CD14-positive monocyte (primary cell): ENCODE results near the gene CAST. TPM values are rescaled to one million over a fixed set of nuclear protein-coding genes. Genes with fewer than 3 reads are reported as not detected.

Experiments
- DNase-seq, 3 donors: peaks; one replicate each; pipeline ENCODE4 v3.0.0-alpha.2; 2011 to 2022
- H2AFZ ChIP-seq: 2 replicates; pipeline ENCODE4 v1.6.0; 2012; ENCODE audit warnings: mild to moderate bottlenecking, low read depth, low read length, inconsistent platforms; ENCODE audit not compliant: insufficient read depth, poor library complexity, severe bottlenecking
- H3K27ac ChIP-seq, 2 donors: 1 replicate in 1 of 2; 2 replicates in 1 of 2; pipeline ENCODE4 v1.5.1; 2012 to 2013; ENCODE audit warnings: low read length in 2 of 2, control low read depth in 1 of 2, inconsistent platforms in 1 of 2, low read depth in 1 of 2, mild to moderate bottlenecking in 1 of 2
- H3K27me3 ChIP-seq, 2 donors: one replicate each; pipeline versions ENCODE4 v1.6.0 to v1.6.1; 2011 to 2013; ENCODE audit warnings: low read length in 2 of 2; ENCODE audit not compliant: control insufficient read depth in 2 of 2, insufficient read depth in 2 of 2
- H3K36me3 ChIP-seq, 2 donors: replicated peaks in 1 of 2; 1 replicate in 1 of 2; 2 replicates in 1 of 2; pipeline versions ENCODE4 v1.5.1 to v1.6.1; 2012 to 2013; ENCODE audit warnings: low read length in 2 of 2, control low read depth in 1 of 2, inconsistent platforms in 1 of 2, mild to moderate bottlenecking in 1 of 2; ENCODE audit not compliant: insufficient read depth in 2 of 2, control insufficient read depth in 1 of 2
- H3K4me1 ChIP-seq, 2 donors: 1 replicate in 1 of 2; 2 replicates in 1 of 2; pipeline versions ENCODE4 v1.5.1 to v1.6.1; 2012 to 2013; ENCODE audit warnings: low read length in 2 of 2, control low read depth in 1 of 2, inconsistent platforms in 1 of 2, mild to moderate bottlenecking in 1 of 2, moderate library complexity in 1 of 2; ENCODE audit not compliant: insufficient read depth in 2 of 2, control insufficient read depth in 1 of 2
- H3K4me2 ChIP-seq: replicated peaks from 2 replicates; pipeline ENCODE3; 2012; ENCODE audit warnings: low read length, moderate library complexity, mild to moderate bottlenecking; ENCODE audit not compliant: poor library complexity, severe bottlenecking; ENCODE audit errors: extremely low read depth
- H3K4me3 ChIP-seq, 3 experiments: fragments of 200-600 bp in 1 of 3; sonication (generic) in 1 of 3; replicated peaks in 1 of 3; 1 replicate in 2 of 3; 2 replicates in 1 of 3; pipeline ENCODE4 v1.5.1; 2011 to 2013; ENCODE audit warnings: low read length in 3 of 3, mild to moderate bottlenecking in 3 of 3, control low read depth in 2 of 3, low read depth in 2 of 3, inconsistent platforms in 1 of 3, moderate library complexity in 1 of 3
- H3K79me2 ChIP-seq: 2 replicates; pipeline ENCODE4 v1.6.0; 2012; ENCODE audit warnings: mild to moderate bottlenecking, control low read depth, inconsistent platforms, low read length, moderate library complexity; ENCODE audit not compliant: insufficient read depth
- H3K9ac ChIP-seq: 2 replicates; pipeline ENCODE4 v1.6.0; 2017; ENCODE audit warnings: low read length, mild to moderate bottlenecking; ENCODE audit not compliant: insufficient read depth, poor library complexity, severe bottlenecking
- H3K9me3 ChIP-seq, 2 donors: replicated peaks in 1 of 2; 1 replicate in 1 of 2; 2 replicates in 1 of 2; pipeline versions ENCODE4 v1.5.1 to v1.6.1; 2012 to 2013; ENCODE audit warnings: low read length in 2 of 2, control low read depth in 1 of 2; ENCODE audit not compliant: control insufficient read depth in 1 of 2, insufficient read depth in 1 of 2
- H4K20me1 ChIP-seq: 2 replicates; pipeline ENCODE4 v1.6.0; 2012; ENCODE audit warnings: mild to moderate bottlenecking, low read length, control low read depth, moderate library complexity; ENCODE audit not compliant: insufficient read depth
- H3K27ac Mint-ChIP-seq, 7 donors: one replicate each; pipeline ENCODE4 v1.8.0; 2020; ENCODE audit warnings: mild to moderate bottlenecking in 7 of 7, mixed read lengths in 7 of 7, moderate library complexity in 6 of 7, inconsistent platforms in 2 of 7
- H3K27me3 Mint-ChIP-seq, 3 donors: one replicate each; pipeline ENCODE4 v1.8.0; 2021 to 2022; ENCODE audit warnings: low read depth in 3 of 3, mild to moderate bottlenecking in 3 of 3, mixed read lengths in 3 of 3, moderate library complexity in 3 of 3, inconsistent platforms in 1 of 3
- H3K36me3 Mint-ChIP-seq, 2 donors: one replicate each; pipeline ENCODE4 v1.8.0; 2020; ENCODE audit warnings: mixed read lengths in 2 of 2, inconsistent platforms in 1 of 2, mild to moderate bottlenecking in 1 of 2
- H3K4me1 Mint-ChIP-seq: one replicate; pipeline ENCODE4 v1.8.0; 2020; ENCODE audit warnings: mild to moderate bottlenecking, mixed read lengths
- H3K4me3 Mint-ChIP-seq, 2 donors: one replicate each; pipeline ENCODE4 v1.8.0; 2020; ENCODE audit warnings: mild to moderate bottlenecking in 2 of 2, mixed read lengths in 2 of 2, moderate library complexity in 1 of 2
- H3K9me3 Mint-ChIP-seq, 7 donors: one replicate each; pipeline ENCODE4 v1.8.0; 2020 to 2022; ENCODE audit warnings: mixed read lengths in 7 of 7, mild to moderate bottlenecking in 6 of 7, moderate library complexity in 6 of 7, inconsistent platforms in 2 of 7
- CTCF ChIP-seq: fragments of 200-600 bp; IDR thresholded peaks from one replicate; pipeline ENCODE4 v1.8.0; 2022; ENCODE audit warnings: antibody characterized with exemption, mild to moderate bottlenecking
- WGBS: methylation state at CpG from one replicate; pipeline ENCODE4 v1.1.5; 2013; ENCODE audit warnings: missing lambda C conversion rate; ENCODE audit not compliant: insufficient coverage; 5-methylcytosine and 5-hydroxymethylcytosine counted together
- intact Hi-C, 2 donors: fragments of 100-400 bp; cut with micrococcal nuclease; formaldehyde crosslinking; loops; one replicate each; pipeline versions ENCODE4 v1.15.0 to v1.15.1; 2023
- polyA plus RNA-seq, 3 donors: library from polyadenylated mRNA; depleted of rRNA in 1 of 3; unstranded in 2 of 3; stranded (reverse) in 1 of 3; fragments of 300-500 nt in 2 of 3; fragments of >200 nt in 1 of 3; fragmentation: Illumina TruSeq in 2 of 3; gene quantifications; 1 replicate in 2 of 3; 2 replicates in 1 of 3; pipeline ENCODE4 v1.2.3, GENCODE V29; 2012 to 2021

Gene CAST
- polyA plus RNA-seq, 3 donors: 49.6 to 125 (median 76.8) TPM

GRCh38 chr5:96614110-96614691 lies 48.0 kb upstream of the CAST start:
- Histone ChIP-seq H3K36me3 (no peaks in the 10 kb centered on the region), H3K9ac (no peak overlapping the region), H3K27me3 (peaks cover 5 to 7% of the 10 kb centered on the region in 2 donors), H3K79me2 (no peaks in the 10 kb centered on the region), H3K27ac (peak overlapping the region; percentile 29 to 75), H3K4me3 (peak overlapping the region in 1 of 3 experiments; percentile 33), H4K20me1 (no peaks in the 10 kb centered on the region), H2AFZ (no peak overlapping the region), H3K9me3 (peaks cover 0 to 8% of the 10 kb centered on the region in 2 donors), H3K4me1 (peaks cover 19 to 21% of the 10 kb centered on the region in 2 donors), H3K4me2 (peak overlapping the region; percentile 55)
- Mint-ChIP-seq H3K4me3 (peak overlapping the region in 1 of 2 donors; percentile 23), H3K9me3 (peaks cover 2 to 9% (median 4%) of the 10 kb centered on the region in 7 donors), H3K36me3 (no peaks in the 10 kb centered on the region), H3K27ac (peak overlapping the region; percentile 74 to 94 (median 89)), H3K27me3 (peaks cover 4 to 5% (median 5%) of the 10 kb centered on the region in 3 donors), H3K4me1 (peaks cover 31% of the 10 kb centered on the region)
- peak; percentile 62 to 81 (median 80) for DNase-seq
- peak; percentile 75 for TF ChIP-seq CTCF
- WGBS: no CpG with 5 or more reads among the region's 6 CpGs
- intact Hi-C loops: loop anchor here (5.0 to 10.0 kb wide), 3 partner anchors 48 to 68 kb away; partner anchors contain the start of gene CAST (in 2 of the 2)

- Mint-ChIP-seq H3K27me3 (peaks cover 3 to 5% (median 3%) of the 10 kb centered on the region in 3 donors), H3K4me3 (no peak overlapping the region), H3K27ac (peak overlapping the region in 5 of 7 donors; percentile 39 to 78 (median 44)), H3K36me3 (no peaks in the 10 kb centered on the region), H3K4me1 (peaks cover 31% of the 10 kb centered on the region), H3K9me3 (peaks cover 4 to 14% (median 9%) of the 10 kb centered on the region in 7 donors)
- TF ChIP-seq CTCF: no peak
- Histone ChIP-seq H3K27ac (no peak overlapping the region), H4K20me1 (no peaks in the 10 kb centered on the region), H3K4me1 (peaks cover 19 to 21% of the 10 kb centered on the region in 2 donors), H3K27me3 (peaks cover 5 to 7% of the 10 kb centered on the region in 2 donors), H3K79me2 (no peaks in the 10 kb centered on the region), H3K9ac (no peak overlapping the region), H3K36me3 (no peaks in the 10 kb centered on the region), H3K4me2 (no peak overlapping the region), H2AFZ (no peak overlapping the region), H3K4me3 (no peak overlapping the region), H3K9me3 (peaks cover 4 to 13% of the 10 kb centered on the region in 2 donors)
- intact Hi-C loops: loop anchor here in 1 of 2 donors (10.0 kb wide), 1 partner anchor 50 kb away; the partner anchor contains the start of gene CAST
- 78% methylated on average over 3 of the region's 3 CpGs for WGBS
- DNase-seq: peak in 2 of 3 donors; percentile 34 to 36
Measured at GRCh38 chr5:96615223-96615622, 47.0 kb upstream of the CAST start.
